Lower leg skin (tissue), 3 donors: Measurements from ENCODE around the gene ATP6V1F.

Experiments
- POLR2A ChIP-seq, 2 donors: fragments of 450-650 bp; IDR thresholded peaks; one replicate each; pipeline ENCODE4 v1.6.1; 2016 to 2017; ENCODE audit warnings: antibody characterized with exemption in 2 of 2, mild to moderate bottlenecking in 1 of 2, moderate library complexity in 1 of 2
- TF ChIP-seq, protein P1 (sequence below), 3 donors: fragments of 450-650 bp; IDR thresholded peaks; one replicate each; pipeline ENCODE4 v1.5.1; 2016; ENCODE audit warnings: antibody characterized with exemption in 3 of 3, mild to moderate bottlenecking in 3 of 3, moderate library complexity in 2 of 3

DNA sequence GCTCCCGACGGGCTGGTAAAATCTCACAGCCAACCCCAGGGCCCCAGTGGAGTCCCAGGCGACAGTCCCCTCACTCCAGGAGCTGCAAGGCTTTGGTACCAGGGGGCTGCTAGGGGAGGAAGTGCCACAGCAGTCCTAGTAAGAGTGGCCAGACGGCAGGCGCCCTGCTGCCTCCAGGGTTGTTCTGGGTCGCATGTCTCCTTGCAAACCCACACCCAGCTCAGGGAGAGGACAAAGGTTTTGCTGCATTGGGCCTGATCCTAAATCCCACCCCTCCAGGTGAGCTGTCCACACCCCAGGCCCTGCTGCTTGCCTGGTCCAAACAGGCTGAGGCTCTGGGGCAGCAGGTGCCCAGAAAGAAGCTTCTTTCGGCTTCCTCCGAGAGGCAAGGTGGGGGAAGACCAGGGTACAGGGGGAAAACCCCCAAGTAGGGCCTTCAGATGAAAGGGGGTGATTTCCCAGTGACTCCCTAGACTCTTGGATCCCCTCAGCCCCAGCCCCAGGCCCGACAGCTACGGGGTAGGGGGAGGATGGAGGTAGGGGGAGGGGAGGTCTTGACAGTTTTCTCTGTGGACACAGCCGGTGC is 52.0 kb downstream of the ATP6V1F start:
- TF ChIP-seq, protein P1, sequence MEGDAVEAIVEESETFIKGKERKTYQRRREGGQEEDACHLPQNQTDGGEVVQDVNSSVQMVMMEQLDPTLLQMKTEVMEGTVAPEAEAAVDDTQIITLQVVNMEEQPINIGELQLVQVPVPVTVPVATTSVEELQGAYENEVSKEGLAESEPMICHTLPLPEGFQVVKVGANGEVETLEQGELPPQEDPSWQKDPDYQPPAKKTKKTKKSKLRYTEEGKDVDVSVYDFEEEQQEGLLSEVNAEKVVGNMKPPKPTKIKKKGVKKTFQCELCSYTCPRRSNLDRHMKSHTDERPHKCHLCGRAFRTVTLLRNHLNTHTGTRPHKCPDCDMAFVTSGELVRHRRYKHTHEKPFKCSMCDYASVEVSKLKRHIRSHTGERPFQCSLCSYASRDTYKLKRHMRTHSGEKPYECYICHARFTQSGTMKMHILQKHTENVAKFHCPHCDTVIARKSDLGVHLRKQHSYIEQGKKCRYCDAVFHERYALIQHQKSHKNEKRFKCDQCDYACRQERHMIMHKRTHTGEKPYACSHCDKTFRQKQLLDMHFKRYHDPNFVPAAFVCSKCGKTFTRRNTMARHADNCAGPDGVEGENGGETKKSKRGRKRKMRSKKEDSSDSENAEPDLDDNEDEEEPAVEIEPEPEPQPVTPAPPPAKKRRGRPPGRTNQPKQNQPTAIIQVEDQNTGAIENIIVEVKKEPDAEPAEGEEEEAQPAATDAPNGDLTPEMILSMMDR (IDR thresholded peaks at IDR 0.05): no peak
- TF ChIP-seq POLR2A (IDR thresholded peaks at IDR 0.05): no peak
